NOMO-1 treated with dmso at 0.1 percent for 144 hours (cell line): Measurements from ENCODE around the gene HPS4.
"Not testable (repeated sequence)": the region's sequence is repeated elsewhere in the genome, so short reads cannot be mapped to it uniquely, and the experiment has no call there.

ENCODE experiments used
- DNase-seq: peaks from one replicate; lab custom pipeline; 2025; ENCODE audit not compliant: unreplicated experiment; lab: John Stamatoyannopoulos, UW

The HPS4 gene

DNA sequence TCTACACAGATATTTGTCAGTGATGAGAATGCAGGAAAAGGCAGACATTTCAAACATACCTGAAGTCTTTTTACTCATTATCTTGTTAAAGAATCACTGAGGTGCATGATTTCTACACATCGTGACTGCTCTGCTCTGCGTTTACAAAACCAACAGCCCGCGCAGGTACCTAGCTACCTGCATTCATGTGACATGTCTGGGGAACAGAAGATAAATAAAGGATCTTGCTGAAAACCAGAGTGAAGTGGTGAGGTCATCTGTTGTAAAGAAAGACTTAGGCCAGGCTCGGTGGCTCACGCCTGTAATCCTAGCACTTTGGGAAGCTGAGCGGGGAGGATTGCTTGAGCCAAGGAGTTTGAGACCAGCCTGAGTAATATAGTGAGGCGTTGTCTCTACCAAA is 38.8 kb downstream of the HPS4 start:
- no peak for DNase-seq

DNA sequence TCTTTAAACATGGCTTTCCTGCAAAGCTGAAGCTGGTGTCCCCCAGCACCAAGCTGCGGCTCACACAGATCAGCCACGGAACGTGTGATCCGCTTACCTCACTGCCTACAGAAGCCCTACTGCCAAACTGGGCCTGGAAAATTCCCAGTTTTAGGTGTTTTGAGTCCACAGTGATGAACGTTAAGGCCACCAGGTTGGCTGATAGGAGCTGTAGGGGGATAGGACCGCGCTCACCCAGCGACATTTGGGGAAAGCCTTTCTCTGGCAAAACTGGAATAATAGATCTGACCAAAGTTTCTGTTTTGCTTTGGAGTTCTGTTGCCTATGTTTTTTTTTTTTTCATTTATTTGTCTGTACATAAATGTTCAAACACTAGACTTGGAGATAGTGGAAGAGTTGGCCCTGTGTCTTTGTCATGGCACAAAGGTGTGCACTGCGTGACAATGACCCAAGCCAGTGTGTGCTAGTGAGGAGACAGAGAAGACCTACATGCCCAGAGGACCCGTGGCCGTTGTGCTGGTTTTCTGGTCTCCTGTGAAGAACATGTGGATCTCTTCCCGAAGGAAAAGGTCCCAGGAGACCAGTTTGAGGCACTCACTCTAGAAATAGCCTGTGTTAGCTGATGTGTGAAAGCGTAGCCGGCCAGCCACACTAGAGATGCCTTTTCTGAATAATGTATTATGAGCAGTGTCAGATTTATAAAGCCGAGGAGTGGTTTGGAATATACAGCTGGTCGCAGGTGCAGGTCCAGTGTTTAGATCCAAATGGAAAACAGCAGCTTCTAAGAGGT is 39.5 kb downstream of the HPS4 start:
- DNase-seq = no peak

DNA sequence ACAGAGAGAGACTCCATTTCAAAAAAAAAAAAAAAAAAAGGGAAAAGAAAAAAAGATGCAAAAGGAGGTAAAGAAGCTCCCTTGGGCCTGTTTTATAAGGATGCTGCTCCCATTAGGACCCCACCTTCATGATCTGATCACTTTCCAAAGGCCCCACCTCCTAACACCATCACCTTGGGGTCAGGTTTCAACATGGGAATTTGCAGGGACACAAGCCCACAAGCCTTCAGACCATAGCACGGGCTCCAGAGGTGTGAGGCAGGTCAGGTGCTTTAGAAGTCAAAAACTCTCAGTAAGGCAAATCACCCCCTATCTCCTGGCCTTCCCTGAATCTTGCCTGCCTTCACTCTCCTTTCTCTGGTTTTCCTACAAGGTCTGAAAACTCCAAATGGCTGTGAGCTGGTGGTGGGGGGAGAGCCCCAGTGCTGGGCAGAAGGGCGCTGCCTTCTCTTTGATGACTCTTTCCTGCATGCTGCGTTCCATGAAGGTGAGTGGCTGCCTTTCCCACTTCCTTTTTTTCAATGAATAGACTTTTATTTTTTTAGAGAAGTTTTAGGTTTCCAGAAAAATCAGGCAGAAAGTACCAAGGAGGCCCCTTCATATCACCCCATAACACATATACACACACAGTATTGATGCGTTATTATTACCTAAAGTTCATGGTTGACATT is 41.4 kb downstream of the HPS4 start:
- no peak for DNase-seq

DNA sequence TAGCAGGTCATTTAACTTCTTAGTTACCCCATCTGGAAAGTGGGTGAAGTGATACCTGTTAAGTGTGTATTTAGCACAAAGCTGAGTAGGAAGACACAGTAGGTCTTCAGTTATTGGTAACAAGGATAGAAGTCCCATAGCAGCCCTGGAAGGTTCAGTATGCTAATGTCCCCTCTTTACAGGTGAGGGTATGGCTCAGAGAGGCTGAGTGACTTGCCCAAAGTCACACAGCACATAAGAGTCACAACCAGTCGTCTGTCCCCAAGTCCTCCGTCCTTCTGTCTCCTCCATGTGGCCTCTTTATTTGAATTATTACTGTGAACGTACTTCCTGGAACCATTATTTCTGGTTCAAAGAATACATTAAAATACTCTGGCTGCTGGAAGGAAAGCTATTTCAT is 44.0 kb downstream of the HPS4 start:
- DNase-seq = no peak

DNA sequence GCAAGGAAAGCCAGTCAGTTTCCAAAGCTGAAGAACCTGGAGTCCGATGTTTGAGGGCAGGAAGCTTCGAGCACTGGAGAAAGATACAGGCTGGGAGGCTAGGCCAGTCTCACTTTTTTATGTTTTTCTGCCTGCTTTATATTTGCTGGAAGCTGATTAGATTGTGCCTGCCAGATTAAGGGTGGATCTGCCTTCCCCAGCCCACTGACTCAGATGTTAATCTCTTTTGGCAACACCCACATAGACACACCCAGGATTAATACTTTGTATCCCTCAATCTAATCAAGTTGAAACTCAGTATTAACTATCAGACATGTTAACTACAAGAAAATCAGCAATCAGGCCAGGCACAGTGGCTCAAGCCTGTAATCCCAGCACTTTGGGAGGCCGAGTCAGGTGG is 44.8 kb downstream of the HPS4 start:
- not testable (repeated sequence) for DNase-seq

DNA sequence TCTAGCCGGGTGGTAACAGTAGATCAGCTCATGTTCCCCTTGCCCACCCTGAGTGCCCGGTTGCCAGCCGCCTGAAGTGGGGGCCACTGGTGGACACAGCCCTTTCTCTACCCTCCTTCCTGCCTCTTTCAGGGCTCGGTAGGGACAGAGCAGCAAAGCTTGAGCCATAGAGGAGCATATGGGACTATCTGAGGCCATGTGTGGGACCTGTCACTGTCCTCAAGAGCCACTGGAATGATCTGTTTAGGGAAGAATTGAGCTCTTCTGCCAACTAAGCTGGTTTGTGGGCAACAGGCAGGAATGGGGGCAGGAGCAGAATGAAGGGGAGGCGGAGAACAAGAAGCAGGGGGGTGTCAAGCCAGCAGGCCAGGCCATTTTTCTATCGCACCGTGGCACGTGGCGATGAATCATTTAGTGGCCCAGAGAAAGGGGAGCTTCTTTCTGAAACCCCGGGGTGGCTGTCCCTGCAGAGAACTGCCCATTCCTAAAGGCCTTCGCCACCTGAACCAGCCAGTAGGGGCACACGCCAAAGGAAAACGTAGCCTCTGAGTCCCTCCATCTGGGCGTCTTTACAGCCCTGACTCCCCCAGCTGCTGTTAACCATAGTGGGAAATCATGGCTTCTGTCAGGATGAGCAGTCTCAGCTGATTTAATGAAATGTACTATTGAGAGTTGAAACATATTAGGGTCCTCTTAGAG is 45.7 kb downstream of the HPS4 start:
- no peak for DNase-seq

DNA sequence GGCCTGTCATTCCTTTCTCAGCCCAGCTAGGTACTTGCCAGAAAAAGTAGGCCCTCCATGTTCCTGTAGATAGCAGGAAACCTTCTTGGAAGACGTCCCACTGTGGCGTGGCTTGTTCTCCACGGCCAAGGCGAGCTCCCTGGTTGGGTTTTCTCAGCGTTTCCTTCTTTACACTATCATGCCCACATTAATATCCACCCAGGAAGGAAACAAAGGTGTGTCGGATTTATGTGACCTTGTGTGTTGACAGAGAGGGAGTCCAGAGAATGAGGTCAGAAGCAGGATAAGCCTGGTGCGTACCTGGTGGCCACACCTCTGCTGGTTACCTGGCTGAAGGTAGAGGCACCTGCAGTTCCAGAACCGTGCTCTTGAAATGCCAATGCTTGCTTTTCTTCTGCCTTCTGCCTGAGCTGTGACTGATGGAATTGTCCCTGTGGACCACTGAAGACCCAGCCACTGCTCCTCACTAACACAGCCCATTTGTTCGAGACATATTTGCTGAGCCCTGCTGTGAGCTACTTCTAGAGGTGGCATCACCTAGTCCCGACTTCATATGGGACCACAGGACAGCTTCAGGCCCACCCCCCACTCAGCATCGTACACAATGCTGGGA is 46.6 kb downstream of the HPS4 start:
- DNase-seq = no peak

DNA sequence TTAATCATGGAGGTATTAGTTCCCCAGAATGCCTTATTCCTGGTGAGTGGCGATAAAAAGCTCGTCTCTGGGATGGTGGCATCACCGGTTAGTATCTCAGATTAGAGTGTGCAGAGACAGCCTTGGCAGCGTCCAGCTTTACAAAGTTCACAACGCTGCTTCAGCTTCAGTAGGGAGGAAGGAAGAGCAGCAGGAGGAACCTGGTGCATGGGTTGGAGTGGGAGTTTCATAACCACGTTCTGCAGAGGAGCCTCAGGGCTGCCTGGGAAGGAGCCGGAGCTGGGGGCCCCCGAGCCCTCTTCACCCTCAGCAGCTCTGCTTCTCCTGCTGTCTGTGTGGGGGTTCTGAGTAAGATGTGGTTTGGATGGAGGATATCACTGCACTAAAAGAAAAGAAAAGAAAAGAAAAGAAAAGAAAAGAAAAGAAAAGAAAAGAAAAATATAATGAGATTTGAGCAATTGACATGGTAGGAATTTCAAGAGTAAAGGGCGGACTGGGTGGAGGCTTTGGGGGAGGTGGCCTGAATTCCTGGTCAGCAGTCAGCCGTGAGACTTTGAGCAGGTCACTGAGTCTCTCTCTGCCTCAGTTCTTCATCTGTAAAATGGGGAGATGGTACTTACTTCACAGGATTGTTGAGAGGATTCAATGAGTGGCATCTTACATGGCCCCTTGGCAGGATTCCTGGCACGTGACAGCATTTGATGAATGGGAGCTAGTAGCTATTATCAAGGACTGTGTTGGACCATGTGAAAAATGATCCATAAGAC is 48.1 kb downstream of the HPS4 start:
- DNase-seq = peak; percentile 43

DNA sequence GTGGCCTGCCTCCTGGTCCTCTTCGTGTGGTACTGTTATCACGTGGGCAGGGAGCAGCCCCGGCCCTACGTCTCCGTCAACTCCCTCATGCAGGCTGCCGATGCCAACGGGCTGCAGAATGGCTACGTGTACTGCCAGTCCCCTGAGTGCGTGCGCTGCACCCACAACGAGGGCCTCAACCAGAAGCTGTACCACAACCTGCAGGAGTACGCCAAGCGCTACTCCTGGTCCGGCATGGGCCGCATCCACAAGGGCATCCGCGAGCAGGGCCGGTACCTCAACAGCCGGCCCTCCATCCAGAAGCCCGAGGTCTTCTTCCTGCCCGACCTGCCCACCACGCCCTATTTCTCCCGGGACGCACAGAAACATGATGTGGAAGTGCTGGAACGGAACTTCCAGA is 49.8 kb downstream of the HPS4 start:
- no peak for DNase-seq

DNA sequence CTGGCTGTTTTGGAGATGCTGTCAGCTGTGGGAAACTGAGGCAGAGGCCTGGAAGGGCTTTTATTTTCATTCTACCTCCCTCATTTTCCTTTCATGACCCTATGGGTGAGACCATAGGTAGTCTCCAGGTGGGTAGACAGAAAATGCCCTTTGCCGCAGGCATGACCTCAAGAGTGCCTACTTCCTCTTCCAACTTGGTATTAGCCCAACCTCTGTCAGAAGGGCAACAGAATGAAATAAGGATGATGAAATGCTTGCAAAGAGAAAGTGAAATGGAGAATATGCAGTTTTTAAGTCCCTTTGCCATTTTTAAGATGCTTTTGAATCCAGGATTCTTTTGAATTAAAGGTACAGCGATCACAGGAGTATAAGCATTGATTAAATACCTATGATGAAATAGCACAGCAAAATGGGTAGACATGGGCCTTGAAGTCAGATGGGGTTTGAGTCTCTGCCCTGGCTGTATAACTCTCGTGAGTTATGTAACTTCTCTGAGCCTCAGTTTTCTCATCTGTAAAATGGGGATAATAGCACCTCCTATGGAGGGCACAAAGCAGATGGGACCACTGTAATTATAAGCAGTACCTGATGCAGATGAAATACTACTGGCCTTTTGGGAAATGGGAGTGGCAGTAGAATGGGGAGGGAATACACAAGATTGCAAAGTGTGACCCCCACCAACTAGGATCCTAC is 50.8 kb downstream of the HPS4 start:
- peak; percentile 79 for DNase-seq

DNA sequence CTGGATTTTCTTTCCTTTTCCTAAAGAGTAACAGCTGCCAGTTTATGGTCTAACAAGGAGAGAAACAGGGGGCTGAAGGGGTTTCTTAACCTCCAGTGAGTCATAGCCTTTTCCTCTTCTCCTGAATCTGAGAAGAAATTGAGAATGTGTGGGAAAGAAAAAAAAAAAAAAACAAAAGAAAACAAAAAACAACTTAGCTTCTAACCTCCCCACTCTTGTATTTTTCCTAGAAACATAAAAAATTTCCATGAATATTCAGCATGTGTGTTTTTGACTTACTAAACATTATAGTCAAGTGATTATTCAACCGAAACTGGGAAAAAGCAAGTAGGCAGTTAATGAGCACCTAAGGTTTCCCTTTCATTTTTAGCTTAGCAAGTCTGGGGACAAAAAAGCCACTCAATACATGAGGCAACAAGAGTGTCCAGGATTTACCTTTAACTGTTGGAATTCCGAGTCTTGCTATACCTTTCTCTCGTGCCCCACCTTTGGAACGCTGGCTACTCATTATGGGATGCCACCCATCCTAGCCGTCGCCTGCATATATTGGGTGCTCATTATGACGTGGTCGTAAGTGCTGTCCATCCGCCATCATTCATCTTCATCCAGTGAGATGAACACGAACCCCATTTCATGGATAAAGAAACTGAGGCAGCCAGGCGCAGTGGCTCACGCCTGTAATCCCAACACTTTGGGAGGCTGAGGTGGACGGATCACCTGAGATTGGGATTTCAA is 52.2 kb downstream of the HPS4 start:
- DNase-seq = no peak

DNA sequence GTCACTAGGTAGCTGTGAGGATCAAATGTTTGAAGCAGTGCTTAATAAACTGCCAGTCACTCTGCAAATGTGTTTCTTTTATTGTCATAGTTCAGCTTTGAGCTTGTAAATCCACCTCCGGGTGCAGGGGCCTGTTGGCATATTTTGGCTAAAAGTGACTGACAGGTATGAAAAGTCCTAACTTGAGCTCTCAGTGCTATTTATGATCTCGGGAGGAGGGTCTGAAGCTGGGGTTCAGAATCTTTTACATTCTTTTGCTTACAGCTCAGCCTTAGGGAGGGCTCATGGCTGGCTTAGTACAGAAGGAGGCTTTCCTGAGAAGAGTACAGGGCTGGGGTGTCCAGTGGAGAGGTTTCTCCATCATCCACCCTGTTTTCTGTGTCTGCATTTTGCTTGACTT is 53.0 kb downstream of the HPS4 start:
- DNase-seq = no peak

DNA sequence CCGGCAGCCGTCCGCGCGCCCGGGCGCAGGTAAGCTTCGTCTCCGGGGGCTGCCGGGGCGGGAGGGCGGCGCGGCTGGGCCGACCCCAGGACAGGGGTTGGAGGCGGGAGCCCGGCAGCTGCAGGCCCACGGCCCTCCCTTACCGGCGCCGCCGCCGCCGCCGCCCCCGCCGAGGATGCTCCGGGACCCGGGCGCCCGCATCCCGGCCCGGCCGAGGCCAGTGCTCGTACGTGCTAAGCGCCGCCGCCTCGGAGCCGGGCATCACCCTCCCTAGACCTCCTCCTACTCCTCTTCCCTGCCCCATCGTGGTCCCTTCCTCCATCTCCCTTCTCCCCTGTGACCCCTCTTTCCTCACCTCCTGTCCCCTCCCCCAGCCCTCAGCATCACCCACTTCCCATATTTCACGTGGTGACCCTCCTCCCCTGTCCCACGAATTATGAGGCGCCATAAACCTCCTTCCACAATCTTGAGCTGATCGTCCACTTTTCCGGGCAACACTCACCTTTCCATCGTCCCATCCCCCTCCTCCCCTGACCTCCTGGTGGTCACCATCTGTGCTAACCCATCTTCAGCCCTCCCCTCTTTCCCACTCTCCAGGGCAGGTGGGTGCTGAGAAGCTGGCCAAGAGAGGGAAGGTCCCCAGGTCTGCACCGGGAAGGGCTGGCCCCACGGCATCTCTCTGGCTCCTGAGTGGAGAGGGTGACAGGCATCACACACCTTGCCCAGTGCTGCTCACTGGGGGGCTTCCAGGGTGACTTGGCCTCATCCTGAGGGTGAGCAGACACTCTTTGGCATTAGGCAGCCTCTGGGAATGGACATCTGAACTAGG is 53.9 kb downstream of the HPS4 start:
- no peak for DNase-seq

DNA sequence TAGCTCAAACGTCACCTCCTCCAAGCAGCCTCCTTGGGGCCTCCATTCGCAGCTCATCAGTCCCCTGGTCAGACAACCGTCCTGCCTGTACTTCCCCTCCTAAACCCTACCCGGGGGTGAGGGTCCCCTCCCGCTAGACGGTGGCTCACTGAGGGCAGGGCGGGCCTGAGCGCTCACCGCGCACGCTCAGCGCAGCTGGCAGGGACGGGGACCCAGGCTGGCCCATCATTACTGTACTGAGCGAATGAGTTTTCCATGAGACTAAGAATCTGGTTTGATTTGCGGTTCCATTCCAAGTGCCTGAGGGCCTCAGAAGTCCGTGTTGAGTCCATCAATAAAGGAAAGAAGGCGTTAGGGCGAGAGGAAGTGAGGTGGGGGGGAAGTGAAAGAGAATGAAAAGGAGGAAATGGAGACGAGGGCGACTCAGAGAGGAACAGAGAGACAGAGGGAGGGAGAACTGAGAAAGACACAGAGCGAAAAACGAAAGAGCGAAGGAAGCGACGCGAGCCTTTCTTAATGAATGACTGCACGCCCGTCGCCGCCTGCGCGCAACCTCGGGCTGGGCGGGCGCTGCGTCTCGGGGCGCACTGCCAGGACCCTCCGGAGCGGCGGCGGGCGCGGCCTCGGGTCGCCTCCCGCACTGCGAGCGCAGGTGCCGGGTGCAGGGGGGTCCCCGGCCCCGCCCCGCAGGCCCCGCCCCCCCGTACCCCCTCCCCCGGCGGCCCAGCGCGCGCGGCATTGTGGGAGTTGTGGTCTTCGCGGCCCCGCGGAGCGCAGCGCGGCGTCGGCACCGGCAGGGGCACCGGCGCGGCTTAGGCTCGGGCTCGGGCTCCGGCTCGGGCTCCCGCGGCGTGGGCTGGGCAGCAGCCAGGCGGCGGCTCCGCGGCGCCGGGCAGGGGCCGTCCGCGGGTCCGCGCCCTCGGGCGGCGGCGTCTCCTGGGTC is 54.8 kb downstream of the HPS4 start, which contains the start of gene ASPHD2:
Gene ASPHD2 (plus strand): TSS at position 746 of the 943 bp plus-strand sequence. CDS start 4,356 bp downstream, outside the sequence.
- DNase-seq = peak; percentile 81

DNA sequence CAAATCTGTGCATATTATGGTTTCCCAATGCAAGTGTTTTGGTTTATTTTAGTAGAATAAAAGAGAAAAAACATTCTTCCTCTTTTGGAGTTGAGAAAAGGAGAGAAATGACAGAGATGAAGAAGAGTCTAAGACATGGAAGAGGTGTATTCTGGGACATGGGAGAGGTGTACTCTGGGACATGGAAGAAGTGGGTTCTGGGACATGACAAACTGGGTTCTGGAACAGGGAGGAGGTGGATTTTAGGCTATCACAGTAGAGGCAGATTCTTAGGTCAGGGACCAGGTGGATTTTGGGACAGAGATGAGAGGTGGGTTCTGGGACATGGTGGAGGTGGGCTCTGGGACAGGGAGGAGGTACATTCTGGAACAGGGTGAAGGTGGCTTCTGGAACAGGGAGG is 56.7 kb downstream of the HPS4 start:
- no peak for DNase-seq

DNA sequence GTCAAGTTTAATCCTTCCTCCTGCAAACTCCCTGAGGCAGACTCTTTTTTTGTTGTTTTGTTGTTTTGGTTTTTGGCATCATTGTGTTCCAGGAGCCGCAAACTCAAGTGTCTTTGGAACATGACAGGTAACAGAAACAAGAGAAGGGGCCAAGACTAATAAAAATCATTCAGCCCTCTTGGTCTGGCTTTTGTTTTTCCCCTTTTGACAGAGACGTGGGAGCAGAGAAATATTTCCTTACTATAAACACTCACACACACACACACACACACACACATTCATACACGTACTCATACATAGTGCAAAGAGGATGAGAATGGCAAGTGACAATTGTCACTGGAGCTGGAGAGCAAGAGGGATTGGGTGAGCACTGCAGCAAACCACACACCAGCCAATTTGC is 65.0 kb downstream of the HPS4 start:
- no peak for DNase-seq

DNA sequence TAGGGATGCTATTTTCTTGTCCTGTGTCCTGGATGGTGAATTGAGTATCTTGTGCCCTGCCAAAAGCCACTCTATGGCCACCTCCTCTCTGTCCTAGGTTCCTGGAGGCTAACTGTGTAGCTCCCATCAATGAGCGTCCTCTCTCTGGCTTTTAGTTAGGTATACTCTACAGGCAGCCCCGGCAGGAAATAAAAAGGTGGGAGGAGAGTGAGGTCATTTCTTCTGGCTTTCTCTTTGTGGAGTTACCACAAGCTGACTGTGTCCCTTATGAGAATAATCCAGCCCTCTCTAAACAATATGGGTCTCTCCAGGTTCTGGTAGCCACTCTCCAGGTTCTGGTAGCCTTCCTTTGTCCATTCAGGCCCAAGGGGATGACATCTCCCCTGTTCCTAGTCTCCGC is 66.2 kb downstream of the HPS4 start:
- DNase-seq = no peak
